Subcutaneous adipose tissue (tissue), 4 donors: ENCODE measurements around the gene DUS1L. TPM values are rescaled to one million over a fixed set of nuclear protein-coding genes. Genes with fewer than 3 reads are reported as not detected.

Source experiments
- total RNA-seq, 4 donors: library from RNA; depleted of rRNA; stranded (reverse); fragments of >200 nt; gene quantifications; one replicate each; pipeline ENCODE4 v1.1.0, GENCODE V29; 2016
- TF ChIP-seq, protein P1 (sequence below): fragments of 450-650 bp; IDR thresholded peaks from one replicate; pipeline ENCODE4 v1.5.1; 2016; ENCODE audit warnings: low read depth, mild to moderate bottlenecking, control low read depth, antibody characterized with exemption, moderate library complexity

DUS1L gene
- total RNA-seq, 4 donors from 2014 or later, result 45.0 to 147 (median 52.3) TPM

DNA sequence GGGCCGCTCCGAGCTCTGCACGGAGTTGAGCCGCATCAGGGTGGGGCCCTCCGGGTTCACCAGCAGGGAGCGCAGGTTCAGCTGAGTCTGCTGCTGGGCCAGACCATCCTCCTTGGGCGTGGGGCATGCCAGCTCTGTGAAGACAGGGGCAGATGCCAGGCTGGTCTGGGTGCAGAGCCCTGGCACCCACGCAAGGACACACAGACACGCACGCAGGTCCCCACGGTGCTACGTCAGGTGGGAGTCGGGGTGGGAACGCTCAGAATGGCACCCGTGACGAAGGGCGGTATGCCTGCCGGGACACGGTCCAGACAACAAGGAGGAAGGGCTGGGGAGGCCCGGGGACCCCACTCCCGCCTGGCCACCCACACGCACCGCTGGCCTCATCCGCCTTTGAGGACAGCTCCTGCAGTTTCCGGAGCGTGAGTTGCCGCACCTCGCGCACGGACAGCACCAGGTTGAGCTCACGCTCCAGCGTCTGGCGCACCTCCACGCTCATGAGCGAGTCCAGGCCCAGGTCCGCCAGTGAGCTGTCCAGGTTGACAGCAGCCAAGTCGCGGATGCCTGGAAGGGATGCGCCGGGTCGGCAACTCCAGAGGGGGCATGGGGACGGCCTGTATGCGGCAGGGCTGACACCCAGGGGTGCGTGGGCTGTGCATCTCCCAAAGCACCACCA lies 15.3 kb upstream of the DUS1L start:
- TF ChIP-seq, protein P1, sequence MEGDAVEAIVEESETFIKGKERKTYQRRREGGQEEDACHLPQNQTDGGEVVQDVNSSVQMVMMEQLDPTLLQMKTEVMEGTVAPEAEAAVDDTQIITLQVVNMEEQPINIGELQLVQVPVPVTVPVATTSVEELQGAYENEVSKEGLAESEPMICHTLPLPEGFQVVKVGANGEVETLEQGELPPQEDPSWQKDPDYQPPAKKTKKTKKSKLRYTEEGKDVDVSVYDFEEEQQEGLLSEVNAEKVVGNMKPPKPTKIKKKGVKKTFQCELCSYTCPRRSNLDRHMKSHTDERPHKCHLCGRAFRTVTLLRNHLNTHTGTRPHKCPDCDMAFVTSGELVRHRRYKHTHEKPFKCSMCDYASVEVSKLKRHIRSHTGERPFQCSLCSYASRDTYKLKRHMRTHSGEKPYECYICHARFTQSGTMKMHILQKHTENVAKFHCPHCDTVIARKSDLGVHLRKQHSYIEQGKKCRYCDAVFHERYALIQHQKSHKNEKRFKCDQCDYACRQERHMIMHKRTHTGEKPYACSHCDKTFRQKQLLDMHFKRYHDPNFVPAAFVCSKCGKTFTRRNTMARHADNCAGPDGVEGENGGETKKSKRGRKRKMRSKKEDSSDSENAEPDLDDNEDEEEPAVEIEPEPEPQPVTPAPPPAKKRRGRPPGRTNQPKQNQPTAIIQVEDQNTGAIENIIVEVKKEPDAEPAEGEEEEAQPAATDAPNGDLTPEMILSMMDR, result no peak

DNA sequence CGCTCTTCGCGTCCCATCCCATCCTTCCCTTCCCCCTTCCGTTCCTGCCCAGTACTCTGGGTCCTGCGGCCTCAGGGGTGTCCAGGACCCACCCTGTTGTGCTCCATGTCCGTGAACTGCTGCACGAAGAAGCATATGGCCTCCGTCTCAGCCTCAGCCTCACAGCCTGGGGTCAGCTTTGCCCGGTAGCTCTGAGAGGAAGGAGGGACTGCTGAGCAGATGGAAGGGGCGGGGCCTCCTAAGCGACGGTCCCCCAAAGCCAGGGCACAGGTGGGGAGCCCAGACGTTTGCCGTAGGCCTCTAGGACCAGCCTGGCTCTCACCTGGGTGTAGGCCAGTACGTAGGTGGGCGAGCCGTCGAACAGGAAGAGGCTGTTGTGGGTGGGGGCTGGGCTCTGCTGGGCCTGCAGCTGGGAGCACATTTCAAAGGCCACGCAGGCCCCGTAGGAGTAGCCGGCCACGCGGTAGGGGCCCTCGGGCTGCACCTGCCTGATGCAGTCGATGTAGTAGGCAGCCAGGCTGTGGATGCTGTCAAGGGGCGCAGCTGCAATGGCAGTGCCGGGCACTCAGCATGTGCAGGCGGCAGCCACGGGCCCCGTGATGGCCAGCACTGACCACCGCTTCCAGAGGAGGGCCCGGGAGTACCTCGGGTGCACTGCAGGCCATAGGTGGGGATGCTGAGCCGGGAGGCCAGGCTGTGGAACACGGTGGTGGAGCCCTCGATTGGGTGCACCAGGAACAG lies 14.6 kb upstream of the DUS1L start:
- TF ChIP-seq, protein P1, result no peak

DNA sequence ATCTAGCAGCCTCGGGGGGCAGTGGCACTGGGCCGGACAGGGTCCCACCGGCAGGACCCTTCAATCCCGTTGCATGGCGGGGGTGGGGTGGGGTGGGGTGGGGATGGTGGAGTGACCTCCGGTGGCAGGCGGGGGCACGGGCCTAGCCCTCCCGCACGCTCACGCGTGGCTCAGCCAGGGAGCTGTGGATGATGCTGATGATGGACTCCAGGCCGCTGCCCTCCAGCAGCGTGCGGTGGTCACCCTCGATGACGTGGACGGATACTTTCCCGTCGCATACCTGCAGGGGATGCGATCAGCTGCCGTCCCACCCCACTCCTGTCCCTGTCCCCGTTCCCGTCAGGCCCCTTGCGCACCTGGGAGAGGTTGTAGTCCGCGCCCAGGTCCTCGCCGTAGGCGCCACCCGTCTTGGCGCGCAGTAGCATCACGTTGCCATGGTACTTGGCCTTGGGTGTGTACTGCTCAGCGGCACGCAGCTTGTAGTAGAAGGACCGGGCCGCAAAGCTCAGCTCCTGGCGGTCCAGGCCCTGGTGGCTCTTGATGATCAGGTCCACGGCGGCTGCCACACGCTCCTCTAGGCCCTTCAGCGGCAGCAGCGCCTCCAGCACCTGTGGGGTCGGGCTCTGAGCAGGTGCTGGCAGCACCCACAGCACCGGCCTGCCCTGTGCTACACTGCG lies 13.5 kb upstream of the DUS1L start:
- TF ChIP-seq, protein P1, result no peak

DNA sequence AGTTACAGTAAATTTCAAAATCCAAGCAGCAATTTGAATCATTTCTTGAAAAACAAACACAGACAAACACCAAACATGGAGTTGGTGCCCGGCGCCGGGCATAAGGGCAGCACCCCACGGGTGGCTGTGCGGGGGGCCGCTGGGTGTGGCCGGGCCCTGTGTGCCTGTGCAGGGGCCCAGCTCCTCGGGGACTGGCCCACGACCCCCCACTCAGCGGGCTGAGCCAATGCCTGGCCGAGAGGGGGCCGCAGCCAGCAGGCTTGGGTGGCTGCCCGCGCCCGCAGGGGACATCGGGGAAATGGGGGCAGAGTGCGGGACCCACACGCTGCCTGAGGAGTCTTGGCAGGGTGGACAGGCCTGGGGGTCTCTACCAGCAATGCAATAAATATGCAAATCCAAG lies 12.8 kb upstream of the DUS1L start:
- TF ChIP-seq, protein P1, result no peak

DNA sequence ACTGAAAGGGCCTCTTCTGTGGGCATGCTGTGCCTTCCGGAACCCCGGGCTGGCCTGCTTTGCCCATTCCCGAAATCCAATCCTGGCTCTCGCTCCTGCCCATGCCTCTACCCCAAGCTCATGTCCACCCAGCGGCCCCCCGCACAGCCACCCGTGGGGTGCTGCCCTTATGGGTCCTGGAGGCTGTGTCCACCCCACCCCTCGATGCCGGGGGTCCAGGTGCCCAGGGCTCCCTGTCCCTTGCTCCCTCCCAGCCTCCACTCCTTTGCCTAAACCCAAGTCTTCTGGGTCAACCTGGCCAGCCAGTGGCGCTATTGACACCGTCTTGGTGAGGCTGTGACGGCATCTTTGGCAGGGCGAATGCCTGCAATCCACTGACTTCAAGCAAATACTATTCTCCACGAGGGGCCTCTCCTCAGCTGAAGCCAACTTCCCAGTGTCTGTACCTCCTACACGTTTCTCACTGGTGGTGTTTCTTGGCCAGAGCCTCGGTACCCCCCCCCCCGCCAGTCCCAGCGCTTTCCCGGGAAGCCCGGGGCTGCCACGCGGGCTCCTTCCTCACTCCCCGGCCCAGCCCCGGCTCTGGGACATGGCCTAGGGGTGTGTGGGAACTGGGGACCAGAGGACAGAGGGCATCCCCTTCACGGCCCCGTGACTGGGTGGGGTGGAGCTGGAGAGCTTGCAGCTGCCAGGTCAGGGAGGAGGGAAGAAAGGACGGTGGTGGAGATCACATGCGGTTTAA lies 12.2 kb upstream of the DUS1L start:
- TF ChIP-seq, protein P1, result no peak

DNA sequence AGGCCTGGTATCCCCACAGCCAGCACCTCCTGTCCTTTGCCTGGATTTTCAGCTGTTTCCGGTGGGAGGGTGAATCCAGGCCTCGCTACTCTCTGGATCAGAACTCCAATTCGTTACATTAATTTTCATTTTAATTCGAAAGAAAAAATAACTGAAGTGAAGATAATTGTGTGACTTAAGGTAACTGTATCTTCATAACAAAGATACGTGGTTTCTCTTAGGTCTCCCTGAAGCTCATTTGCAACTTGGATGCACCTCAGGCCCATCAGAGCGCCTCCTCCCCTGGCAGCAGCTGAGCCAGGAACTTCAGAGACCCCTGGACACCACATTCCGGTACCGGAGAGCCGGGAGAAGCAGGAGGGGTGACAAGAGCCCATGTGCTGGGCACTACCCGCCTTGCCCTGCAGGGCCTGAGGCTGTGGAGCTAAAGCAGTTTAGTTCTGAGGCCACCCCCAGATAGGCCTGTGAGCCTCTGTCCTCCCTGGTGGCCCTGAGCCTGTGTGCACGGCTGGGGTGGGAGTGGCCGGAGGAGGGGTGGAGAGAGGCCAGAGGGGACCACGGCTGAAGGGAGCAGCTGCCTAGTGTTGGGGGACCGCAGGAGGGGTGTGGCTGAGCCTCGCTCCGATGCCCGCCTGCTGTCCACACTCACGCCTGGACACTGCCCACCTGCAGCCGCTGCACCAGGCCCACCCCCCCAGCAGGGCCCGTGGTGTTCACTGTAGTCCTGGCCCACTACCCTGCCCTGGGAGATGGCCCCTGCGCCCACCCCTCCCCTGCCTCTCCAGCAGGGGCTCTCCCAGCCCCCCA lies 11.4 kb upstream of the DUS1L start:
- TF ChIP-seq, protein P1, result no peak
